Endothelial cell of umbilical vein (primary cell): ENCODE data around the gene CARD9. TPM values are rescaled to one million over a fixed set of nuclear protein-coding genes. Genes with fewer than 3 reads are reported as not detected.

Source experiments
- BruUV-seq: library from RNA; stranded (reverse); fragments of 400-500 nt; replicated peaks from 2 replicates; lab custom pipeline; 2021; lab: Mats Ljungman, UMichigan
- CTCF ChIA-PET: fragments of 300-600, 350-600 bp; sonication (Branson Sonifier 250); formaldehyde crosslinking; loops from one replicate; lab custom pipeline; 2021; ENCODE audit warnings: antibody characterized with exemption, inconsistent platforms; lab: Charles Lee
- POLR2A ChIA-PET: fragments of 300-600, 350-600 bp; sonication (Branson Sonifier 250); formaldehyde crosslinking; loops from one replicate; lab custom pipeline; 2021; ENCODE audit warnings: antibody characterized with exemption, inconsistent platforms; lab: Charles Lee
- DNase-seq: peaks from one replicate; pipeline ENCODE4 v3.0.0-alpha.2; 2011; ENCODE audit warnings: low read depth, low spot score
- FAIRE-seq: peaks from 2 replicates; lab custom pipeline; 2011; peaks lifted over from hg19 to GRCh38; lab: Jason Lieb, UNC
- H2AFZ ChIP-seq: 2 replicates; pipeline ENCODE4 v1.6.0; 2012; ENCODE audit warnings: low read depth, low read length, control low read depth, inconsistent platforms
- H3K27ac ChIP-seq: 2 replicates; pipeline ENCODE4 v1.5.1; 2011; ENCODE audit warnings: low read depth, mild to moderate bottlenecking, control low read depth, low read length, moderate library complexity; ENCODE audit not compliant: insufficient read depth
- H3K27me3 ChIP-seq, 2 experiments: 2 replicates each; pipeline versions ENCODE4 v1.6.0 to v1.6.1; 2011; ENCODE audit warnings: low read length in 2 of 2, mixed read lengths in 1 of 2; ENCODE audit not compliant: control insufficient read depth in 2 of 2, insufficient read depth in 2 of 2
- H3K36me3 ChIP-seq, 2 experiments: 2 replicates in 1 of 2; 3 replicates in 1 of 2; pipeline ENCODE4 v1.5.1; 2011; ENCODE audit warnings: low read length in 2 of 2, mild to moderate bottlenecking in 1 of 2, moderate library complexity in 1 of 2; ENCODE audit not compliant: control insufficient read depth in 2 of 2, insufficient read depth in 2 of 2; ENCODE audit errors: extremely low read depth in 1 of 2
- H3K4me1 ChIP-seq: 3 replicates; pipeline ENCODE4 v1.5.1; 2011; ENCODE audit warnings: mild to moderate bottlenecking, low read length; ENCODE audit not compliant: control insufficient read depth, insufficient read depth; ENCODE audit errors: extremely low read depth
- H3K4me2 ChIP-seq: 2 replicates; pipeline ENCODE4 v1.6.1; 2011; ENCODE audit warnings: low read length, control low read depth, mixed read lengths; ENCODE audit not compliant: insufficient read depth
- H3K4me3 ChIP-seq, 3 experiments: fragments of 200-600 bp in 1 of 3; sonication (generic), shearing (Covaris generic) in 1 of 3; replicated peaks in 1 of 3; 2 replicates each; pipeline ENCODE4 v1.5.1; 2011 to 2016; ENCODE audit warnings: control low read depth in 3 of 3, low read length in 3 of 3, mild to moderate bottlenecking in 2 of 3, inconsistent platforms in 1 of 3, low read depth in 1 of 3, moderate library complexity in 1 of 3; ENCODE audit not compliant: insufficient read depth in 1 of 3
- H3K79me2 ChIP-seq: 2 replicates; pipeline ENCODE4 v1.6.0; 2012; ENCODE audit warnings: low read length, inconsistent platforms; ENCODE audit not compliant: control insufficient read depth, insufficient read depth
- H3K9ac ChIP-seq: replicated peaks from 2 replicates; pipeline ENCODE3; 2011; ENCODE audit warnings: low read length, control low read depth; ENCODE audit not compliant: insufficient read depth; ENCODE audit errors: extremely low read depth
- H3K9me1 ChIP-seq: replicated peaks from 3 replicates; pipeline ENCODE4 v1.6.0; 2011; ENCODE audit warnings: mild to moderate bottlenecking, low read length; ENCODE audit not compliant: control insufficient read depth, insufficient read depth; ENCODE audit errors: extremely low read depth
- H3K9me3 ChIP-seq: replicated peaks from 2 replicates; pipeline ENCODE4 v1.5.1; 2012; ENCODE audit warnings: low read length, inconsistent platforms; ENCODE audit not compliant: control insufficient read depth, insufficient read depth
- H4K20me1 ChIP-seq: replicated peaks from 2 replicates; pipeline ENCODE3; 2011; ENCODE audit warnings: mild to moderate bottlenecking, low read length; ENCODE audit not compliant: control insufficient read depth, insufficient read depth; ENCODE audit errors: extremely low read depth
- EZH2 ChIP-seq: IDR thresholded peaks from 2 replicates; pipeline ENCODE4 v1.6.1; 2012; ENCODE audit warnings: borderline replicate concordance, low read depth, mild to moderate bottlenecking, moderate library complexity, low read length, inconsistent platforms; ENCODE audit not compliant: severe bottlenecking
- GATA2 ChIP-seq: IDR thresholded peaks from 2 replicates; pipeline ENCODE4 v1.7.0; 2011; ENCODE audit warnings: low read depth, mild to moderate bottlenecking, moderate library complexity, mixed read lengths, low read length; ENCODE audit not compliant: insufficient read length, insufficient read depth
- MAX ChIP-seq: IDR thresholded peaks from 2 replicates; pipeline ENCODE4 v1.6.1; 2011; ENCODE audit not compliant: insufficient read depth, insufficient read length
- MYC ChIP-seq: IDR thresholded peaks from one replicate; pipeline ENCODE4 v1.6.1; 2011; ENCODE audit warnings: mild to moderate bottlenecking, low read depth, low read length
- POLR2A ChIP-seq: IDR thresholded peaks from 2 replicates; pipeline ENCODE4 v1.6.1; 2012; ENCODE audit warnings: low read depth, mild to moderate bottlenecking, control low read depth, low read length
- POLR2AphosphoS5 ChIP-seq: IDR thresholded peaks from 2 replicates; pipeline ENCODE4 v1.6.1; 2012; ENCODE audit warnings: low read depth, mild to moderate bottlenecking, control low read depth, low read length, moderate library complexity; ENCODE audit not compliant: insufficient read depth
- dilution Hi-C: fragments of 300-500 bp; cut with MboI; formaldehyde crosslinking; loops from one replicate; pipeline ENCODE4 v1.15.0; 2019; ENCODE audit warnings: low sequenced_read_pairs; ENCODE audit not compliant: extremely low pct_ligation_motif_present
- intact Hi-C: fragments of 100-400 bp; cut with micrococcal nuclease; formaldehyde crosslinking; loops from one replicate; pipeline ENCODE4 v1.10.0; 2022
- polyA plus RNA-seq, 4 experiments: library from polyadenylated mRNA; depleted of rRNA in 3 of 4; stranded (reverse) in 3 of 4; unstranded in 1 of 4; fragments of >200 nt; gene quantifications; 2 replicates each; pipeline versions ENCODE4 v1.2.1 to v1.2.3, GENCODE V29; 2011 to 2012; ENCODE audit warnings: missing spikeins in 1 of 4
- total RNA-seq: library from RNA; stranded (reverse); gene quantifications from 2 replicates; pipeline ENCODE4 v1.2.3, GENCODE V29; 2021

CARD9 gene
- total and polyA plus RNA-seq, 2 donors (not counting 3 experiments of a cell fraction or from before 2014, with no cell fraction given), result 0.22 to 0.71 TPM

GRCh38 chr9:136416914-136417313 is 43.4 kb upstream of the CARD9 start:
- POLR2A ChIA-PET, result no interaction called here
- no TSS peak for BruUV-seq

GRCh38 chr9:136416427-136416826 is 43.0 kb upstream of the CARD9 start:
- intact Hi-C loops (no loop called here), dilution Hi-C loops (no loop called here)
- H3K79me2 ChIP-seq, result peaks cover 19% of the 10 kb centered on the region
- ChIA-PET POLR2A (no interaction called here), CTCF (no interaction called here)
- H4K20me1 ChIP-seq, result no peaks in the 10 kb centered on the region
- no peak overlapping the region for H3K9ac ChIP-seq
- H3K4me3 ChIP-seq, result no peak overlapping the region
- DNase-seq (no peak), FAIRE-seq (no peak)
- H3K4me2 ChIP-seq, result no peak overlapping the region
- H3K27ac ChIP-seq, result no peak overlapping the region
- TF ChIP-seq MYC (no peak), EZH2 (no peak)
- no peaks in the 10 kb centered on the region for H3K27me3 ChIP-seq
- no TSS peak for BruUV-seq
- peaks cover 6% of the 10 kb centered on the region for H3K4me1 ChIP-seq
- H3K9me3 ChIP-seq, result no peaks in the 10 kb centered on the region
- H2AFZ ChIP-seq, result no peak overlapping the region
- H3K9me1 ChIP-seq, result no peaks in the 10 kb centered on the region
- peaks cover 22 to 58% of the 10 kb centered on the region in 2 experiments for H3K36me3 ChIP-seq

More at GRCh38 chr9:136416914-136417313, 43.4 kb upstream of the CARD9 start:
- H3K9me1 ChIP-seq, result no peaks in the 10 kb centered on the region
- H3K27ac ChIP-seq, result no peak overlapping the region
- dilution Hi-C loops (no loop called here), intact Hi-C loops (no loop called here)
- no peaks in the 10 kb centered on the region for H3K27me3 ChIP-seq
- peaks cover 14% of the 10 kb centered on the region for H3K79me2 ChIP-seq
- CTCF ChIA-PET, result no interaction called here
- no peak overlapping the region for H3K4me2 ChIP-seq
- H3K36me3 ChIP-seq, result peaks cover 24 to 61% of the 10 kb centered on the region in 2 experiments
- H4K20me1 ChIP-seq, result no peaks in the 10 kb centered on the region
- TF ChIP-seq POLR2A (no peak), MAX (no peak), POLR2AphosphoS5 (no peak), GATA2 (no peak), MYC (no peak), EZH2 (no peak)
- peaks cover 2% of the 10 kb centered on the region for H3K4me1 ChIP-seq
- H3K4me3 ChIP-seq, result no peak overlapping the region
- DNase-seq (no peak), FAIRE-seq (no peak)
- no peaks in the 10 kb centered on the region for H3K9me3 ChIP-seq
- no peak overlapping the region for H2AFZ ChIP-seq
- no peak overlapping the region for H3K9ac ChIP-seq
